H9 (cell line): ENCODE data around the gene ALCAM. TPM values are rescaled to one million over a fixed set of nuclear protein-coding genes. Genes with fewer than 3 reads are reported as not detected.

Source experiments
- DNase-seq: peaks from one replicate; pipeline ENCODE4 v3.0.0-alpha.2; 2017
- H2AFZ ChIP-seq: one replicate; pipeline ENCODE4 v1.6.1; 2013; ENCODE audit warnings: mild to moderate bottlenecking, low read length, control low read depth, moderate library complexity
- H2AK5ac ChIP-seq: 2 replicates; pipeline ENCODE4 v1.6.1; 2013; ENCODE audit warnings: low read length, control low read depth, mixed read lengths; ENCODE audit not compliant: insufficient read length
- H2BK120ac ChIP-seq: one replicate; pipeline ENCODE4 v1.6.1; 2013; ENCODE audit warnings: low read depth, mild to moderate bottlenecking, low read length, control low read depth, inconsistent platforms; ENCODE audit not compliant: poor library complexity, severe bottlenecking
- H2BK12ac ChIP-seq: 2 replicates; pipeline ENCODE4 v1.6.1; 2013; ENCODE audit warnings: low read length, control low read depth, mixed read lengths, low read depth; ENCODE audit not compliant: insufficient read length
- H2BK15ac ChIP-seq: 2 replicates; pipeline ENCODE4 v1.6.1; 2013; ENCODE audit warnings: low read depth, low read length, control low read depth
- H2BK20ac ChIP-seq: one replicate; pipeline ENCODE4 v1.6.1; 2013; ENCODE audit warnings: low read depth, mild to moderate bottlenecking, low read length, control low read depth, inconsistent platforms; ENCODE audit not compliant: poor library complexity, severe bottlenecking
- H2BK5ac ChIP-seq: 2 replicates; pipeline ENCODE4 v1.6.1; 2013; ENCODE audit warnings: low read length, control low read depth, mixed read lengths; ENCODE audit not compliant: insufficient read length
- H3K14ac ChIP-seq: 2 replicates; pipeline ENCODE4 v1.6.1; 2013; ENCODE audit warnings: low read length, control low read depth; ENCODE audit not compliant: insufficient read depth
- H3K18ac ChIP-seq: 2 replicates; pipeline ENCODE4 v1.6.1; 2013; ENCODE audit warnings: low read depth, mild to moderate bottlenecking, mixed read lengths, low read length, control low read depth; ENCODE audit not compliant: insufficient read length
- H3K23ac ChIP-seq: 2 replicates; pipeline ENCODE4 v1.6.1; 2013; ENCODE audit warnings: low read length, control low read depth, mixed read lengths, low read depth; ENCODE audit not compliant: insufficient read length
- H3K23me2 ChIP-seq: 2 replicates; pipeline ENCODE4 v1.6.1; 2013; ENCODE audit warnings: low read depth, mild to moderate bottlenecking, mixed read lengths, low read length, control low read depth; ENCODE audit not compliant: insufficient read length, poor library complexity, severe bottlenecking
- H3K27ac ChIP-seq: 2 replicates; pipeline ENCODE4 v1.5.1; 2013; ENCODE audit warnings: low read length, control low read depth, mixed read lengths, low read depth; ENCODE audit not compliant: insufficient read length
- H3K27me3 ChIP-seq: 2 replicates; pipeline ENCODE4 v1.6.1; 2013; ENCODE audit warnings: low read length, control low read depth, inconsistent platforms; ENCODE audit not compliant: insufficient read depth
- H3K4ac ChIP-seq: 2 replicates; pipeline ENCODE4 v1.6.1; 2013; ENCODE audit warnings: low read depth, mild to moderate bottlenecking, control low read depth, inconsistent platforms, low read length, moderate library complexity
- H3K4me1 ChIP-seq: 2 replicates; pipeline ENCODE4 v1.6.1; 2013; ENCODE audit warnings: low read length, control low read depth, inconsistent platforms; ENCODE audit not compliant: insufficient read depth
- H3K4me2 ChIP-seq: 2 replicates; pipeline ENCODE4 v1.6.1; 2013; ENCODE audit warnings: low read length, control low read depth, mixed read lengths; ENCODE audit not compliant: insufficient read length, insufficient read depth
- H3K56ac ChIP-seq: 2 replicates; pipeline ENCODE4 v1.6.1; 2013; ENCODE audit warnings: low read depth, mild to moderate bottlenecking, mixed read lengths, low read length, control low read depth; ENCODE audit not compliant: insufficient read length
- H3K79me1 ChIP-seq: 2 replicates; pipeline ENCODE4 v1.6.1; 2013; ENCODE audit warnings: low read depth, mild to moderate bottlenecking, moderate library complexity, low read length, control low read depth, inconsistent platforms; ENCODE audit not compliant: insufficient read depth, poor library complexity, severe bottlenecking
- H3K79me2 ChIP-seq: 2 replicates; pipeline ENCODE4 v1.6.1; 2013; ENCODE audit warnings: low read length, control low read depth, inconsistent platforms; ENCODE audit not compliant: insufficient read depth
- H3K9ac ChIP-seq: 2 replicates; pipeline ENCODE4 v1.6.1; 2013; ENCODE audit warnings: low read length, control low read depth, mixed read lengths; ENCODE audit not compliant: insufficient read length; ENCODE audit errors: extremely low read depth
- H3K9me3 ChIP-seq: one replicate; pipeline ENCODE4 v1.6.1; 2013; ENCODE audit warnings: low read depth, low read length, inconsistent platforms; ENCODE audit not compliant: control insufficient read depth
- H3T11ph ChIP-seq: one replicate; pipeline ENCODE4 v1.6.1; 2013; ENCODE audit warnings: mild to moderate bottlenecking, low read length, control low read depth, inconsistent platforms
- H4K20me1 ChIP-seq: one replicate; pipeline ENCODE4 v1.6.1; 2013; ENCODE audit not compliant: control insufficient read depth, insufficient read length, insufficient read depth
- H4K5ac ChIP-seq: 2 replicates; pipeline ENCODE4 v1.6.1; 2013; ENCODE audit warnings: low read depth, mild to moderate bottlenecking, mixed read lengths, low read length, control low read depth; ENCODE audit not compliant: insufficient read length
- H4K8ac ChIP-seq: replicated peaks from 2 replicates; pipeline ENCODE4 v1.6.1; 2013; ENCODE audit warnings: low read length, control low read depth, mixed read lengths, low read depth; ENCODE audit not compliant: insufficient read length
- H4K91ac ChIP-seq: 2 replicates; pipeline ENCODE4 v1.6.1; 2013; ENCODE audit warnings: low read depth, mild to moderate bottlenecking, moderate library complexity, mixed read lengths, low read length, control low read depth; ENCODE audit not compliant: insufficient read length
- H3K27ac Mint-ChIP-seq, 3 experiments: 2 replicates in 2 of 3; 3 replicates in 1 of 3; pipeline ENCODE4 v1.8.0; 2020 to 2021; ENCODE audit warnings: mixed read lengths in 3 of 3, mild to moderate bottlenecking in 1 of 3, moderate library complexity in 1 of 3
- H3K27me3 Mint-ChIP-seq: 2 replicates; pipeline ENCODE4 v1.8.0; 2021; ENCODE audit warnings: low read depth, mild to moderate bottlenecking, moderate library complexity, mixed read lengths
- H3K36me3 Mint-ChIP-seq, 3 experiments: 2 replicates in 2 of 3; 3 replicates in 1 of 3; pipeline ENCODE4 v1.8.0; 2020 to 2021; ENCODE audit warnings: low read depth in 3 of 3, mixed read lengths in 3 of 3; ENCODE audit not compliant: insufficient read depth in 1 of 3
- H3K4me1 Mint-ChIP-seq, 2 experiments: 2 replicates each; pipeline ENCODE4 v1.8.0; 2020; ENCODE audit warnings: mixed read lengths in 2 of 2
- H3K4me3 Mint-ChIP-seq, 2 experiments: 2 replicates in 1 of 2; 3 replicates in 1 of 2; pipeline ENCODE4 v1.8.0; 2020 to 2021; ENCODE audit warnings: mild to moderate bottlenecking in 2 of 2, mixed read lengths in 2 of 2, moderate library complexity in 1 of 2
- H3K9me3 Mint-ChIP-seq, 2 experiments: 2 replicates in 1 of 2; 3 replicates in 1 of 2; pipeline ENCODE4 v1.8.0; 2020; ENCODE audit warnings: mild to moderate bottlenecking in 2 of 2, mixed read lengths in 2 of 2, moderate library complexity in 1 of 2
- CTCF ChIP-seq: fragments of 200-600 bp; sonication (generic); conservative IDR thresholded peaks from 3 replicates; pipeline ENCODE4 v1.8.0; 2021; ENCODE audit warnings: antibody characterized with exemption, mild to moderate bottlenecking
- WGBS: extraction: QIAGEN DNeasy Blood & Tissue Kit; methylation state at CpG from one replicate; pipeline ENCODE4 v1.1.7; 2013; ENCODE audit warnings: missing lambda C conversion rate, low lambda C conversion rate, mixed read lengths; ENCODE audit not compliant: insufficient read length; ENCODE audit errors: extremely low coverage; 5-methylcytosine and 5-hydroxymethylcytosine counted together
- total RNA-seq: library from RNA; stranded (reverse); gene quantifications from 2 replicates; pipeline ENCODE4 v1.2.1, GENCODE V29; 2021

Gene ALCAM
- total RNA-seq, 1 experiment from 2014 or later: 43.7 TPM

DNA sequence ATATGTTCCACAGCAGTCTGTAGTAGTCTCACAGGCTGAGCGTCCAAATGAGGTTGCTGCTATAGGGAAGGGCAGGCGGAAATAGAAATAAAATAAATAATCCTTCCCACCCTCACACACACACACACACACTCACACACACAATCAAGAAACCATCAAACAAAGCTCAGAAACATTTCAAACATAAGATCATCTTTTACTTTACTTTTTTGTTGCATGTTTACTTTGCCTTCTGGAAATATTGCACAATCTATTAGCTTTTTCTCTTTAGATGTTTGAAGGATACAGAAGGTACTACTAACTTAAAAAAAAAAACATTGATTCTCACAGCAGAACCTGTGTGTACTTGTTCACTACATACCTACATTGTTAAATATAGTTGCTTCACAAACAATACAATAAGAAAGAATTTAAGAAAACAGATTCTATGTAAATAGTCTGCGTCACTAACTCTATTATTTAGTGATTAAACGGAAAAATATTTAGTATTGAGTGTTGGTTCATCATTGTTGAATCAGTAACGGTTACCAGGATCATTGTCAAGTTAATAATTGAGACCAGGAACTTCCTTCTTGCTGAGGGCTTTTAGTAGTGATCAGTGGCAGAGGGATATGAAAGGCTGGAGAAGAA lies 20.5 kb downstream of the ALCAM start:
- no peak for DNase-seq
- H4K8ac ChIP-seq: no peak overlapping the region
- H3K18ac ChIP-seq: no peak overlapping the region
- no peaks in the 10 kb centered on the region for H3K79me1 ChIP-seq
- H4K91ac ChIP-seq: no peak overlapping the region
- no peaks in the 10 kb centered on the region for H3K23me2 ChIP-seq
- no peaks in the 10 kb centered on the region for H3K4me1 ChIP-seq
- H2BK12ac ChIP-seq: no peak overlapping the region
- H2BK120ac ChIP-seq: no peak overlapping the region
- no peaks in the 10 kb centered on the region for H3K79me2 ChIP-seq
- Mint-ChIP-seq H3K4me3 (no peak overlapping the region), H3K27me3 (no peaks in the 10 kb centered on the region), H3K27ac (peak overlapping the region in 2 of 3 experiments; percentile 42 to 58; a peak in 1 of 7 replicates), H3K4me1 (no peaks in the 10 kb centered on the region), H3K36me3 (peaks cover 14 to 33% (median 17%) of the 10 kb centered on the region in 3 experiments), H3K9me3 (peaks cover 26 to 32% of the 10 kb centered on the region in 2 experiments)
- H3K23ac ChIP-seq: no peak overlapping the region
- H3K9me3 ChIP-seq: no peaks in the 10 kb centered on the region
- H4K20me1 ChIP-seq: no peaks in the 10 kb centered on the region
- H2AFZ ChIP-seq: no peak overlapping the region
- no peaks in the 10 kb centered on the region for H3K27me3 ChIP-seq
- H3T11ph ChIP-seq: no peak overlapping the region
- no peak overlapping the region for H3K4ac ChIP-seq
- H3K56ac ChIP-seq: no peak overlapping the region
- no peak overlapping the region for H2BK5ac ChIP-seq
- no peak overlapping the region for H3K9ac ChIP-seq
- no peak overlapping the region for H3K27ac ChIP-seq
- H3K14ac ChIP-seq: no peak overlapping the region
- no peak overlapping the region for H3K4me2 ChIP-seq
- no peak overlapping the region for H4K5ac ChIP-seq
- H2AK5ac ChIP-seq: no peak overlapping the region
- WGBS: 100% methylated on average over 2 of the region's 5 CpGs
- no peak for TF ChIP-seq CTCF
- no peak overlapping the region for H2BK20ac ChIP-seq
- no peak overlapping the region for H2BK15ac ChIP-seq
